GM12865 (cell line): ENCODE data around the gene RICTOR.

Experiments
- DNase-seq: peaks from one replicate; pipeline ENCODE4 v3.0.0; 2010; ENCODE audit warnings: low read depth
- H3K4me3 ChIP-seq: 2 replicates; pipeline ENCODE4 v1.5.1; 2011; ENCODE audit warnings: mild to moderate bottlenecking, low read depth, low read length, control low read depth
- CTCF ChIP-seq: IDR thresholded peaks from 2 replicates; pipeline ENCODE4 v1.5.1; 2011; ENCODE audit warnings: low read length, control low read depth, low read depth, inconsistent platforms; ENCODE audit not compliant: insufficient read depth; ENCODE audit errors: missing control alignments

The RICTOR gene

GRCh38 chr5:38953426-38954012 lies 120.7 kb downstream of the RICTOR start:
- no peak overlapping the region for H3K4me3 ChIP-seq
- DNase-seq: no peak
- TF ChIP-seq CTCF: no peak

- TF ChIP-seq CTCF: no peak
- DNase-seq: no peak
- no peak overlapping the region for H3K4me3 ChIP-seq
Observed at GRCh38 chr5:38948501-38948900, 125.7 kb downstream of the RICTOR start.

GRCh38 chr5:38944282-38944681 lies 129.9 kb downstream of the RICTOR start:
- no peak for TF ChIP-seq CTCF
- no peak for DNase-seq
- H3K4me3 ChIP-seq: no peak overlapping the region

- no peak overlapping the region for H3K4me3 ChIP-seq
- DNase-seq: no peak
- TF ChIP-seq CTCF: no peak
Observed at GRCh38 chr5:38941912-38942311, 132.3 kb downstream of the RICTOR start.

- DNase-seq: no peak
Observed at GRCh38 chr5:38940230-38940858, 133.9 kb downstream of the RICTOR start.

GRCh38 chr5:38938973-38939372 lies 135.2 kb downstream of the RICTOR start:
- TF ChIP-seq CTCF: no peak
- DNase-seq: no peak
- H3K4me3 ChIP-seq: no peak overlapping the region

More at GRCh38 chr5:38940230-38940858, 133.9 kb downstream of the RICTOR start:
- no peak for TF ChIP-seq CTCF
- no peak overlapping the region for H3K4me3 ChIP-seq

GRCh38 chr5:38938424-38938823 lies 135.8 kb downstream of the RICTOR start:
- no peak overlapping the region for H3K4me3 ChIP-seq
- TF ChIP-seq CTCF: no peak
- no peak for DNase-seq
